ENCODE results near the gene MYMK.

The MYMK gene

GRCh38 chr9:133477992-133478850, 46.5 kb downstream of the MYMK start:
- peak in 1 of 4 experiments; percentile 19 for DNase-seq

GRCh38 chr9:133477461-133477860, 47.3 kb downstream of the MYMK start:
- DNase-seq = no peak

GRCh38 chr9:133476941-133477340, 47.8 kb downstream of the MYMK start:
- DNase-seq = no peak

- no peak for DNase-seq
Measured at GRCh38 chr9:133476036-133476931, 48.5 kb downstream of the MYMK start.

GRCh38 chr9:133475292-133476012, 49.3 kb downstream of the MYMK start:
- DNase-seq = no peak

GRCh38 chr9:133474853-133475252, 49.9 kb downstream of the MYMK start:
- no peak for DNase-seq

GRCh38 chr9:133474215-133474614, 50.5 kb downstream of the MYMK start:
- DNase-seq = no peak

GRCh38 chr9:133473743-133474142, 51.0 kb downstream of the MYMK start:
- DNase-seq = no peak

- no peak for DNase-seq
Measured at GRCh38 chr9:133472753-133473378, 51.9 kb downstream of the MYMK start.

- DNase-seq = no peak
Measured at GRCh38 chr9:133472277-133472645, 52.5 kb downstream of the MYMK start.

- no peak for DNase-seq
Measured at GRCh38 chr9:133471551-133472276, 53.0 kb downstream of the MYMK start.

GRCh38 chr9:133470988-133471387, 53.8 kb downstream of the MYMK start:
- DNase-seq = no peak

- DNase-seq = no peak
Measured at GRCh38 chr9:133470427-133470924, 54.3 kb downstream of the MYMK start.

- DNase-seq = no peak
Measured at GRCh38 chr9:133468777-133469421, 55.9 kb downstream of the MYMK start.

- DNase-seq = no peak
Measured at GRCh38 chr9:133468374-133468773, 56.4 kb downstream of the MYMK start.

- DNase-seq = no peak
Measured at GRCh38 chr9:133467101-133467500, 57.7 kb downstream of the MYMK start.

GRCh38 chr9:133465984-133466383, 58.8 kb downstream of the MYMK start:
- no peak for DNase-seq

- no peak for DNase-seq
Measured at GRCh38 chr9:133464638-133465037, 60.1 kb downstream of the MYMK start.

All from activated naive CD4-positive, alpha-beta T cell (primary cell).